ENCODE results near the gene TUFT1. TPM values are rescaled to one million over a fixed set of nuclear protein-coding genes. Genes with fewer than 3 reads are reported as not detected.

Gene TUFT1
- total and polyA plus RNA-seq, 10 of the 15 experiments (the other 5 are each of a cell fraction or from before 2014, with no cell fraction given): 0.08 to 4.3 (median 3.2) TPM

- in situ Hi-C loops (cut with MboI): no loop called here
- no peak for DNase-seq (ENCODE audit: low read depth, low spot score)
- peak overlapping the region; percentile 85 for H3K4me3 ChIP-seq
- H3K4me2 ChIP-seq (ENCODE audit: control insufficient read depth, insufficient read depth): peak overlapping the region; percentile 58
- H3K27ac ChIP-seq (ENCODE audit: control insufficient read depth, insufficient read depth): no peak overlapping the region
- ChIA-PET POLR2A (no interaction called here), RAD21 (ENCODE audit: unreplicated experiment) (no interaction called here), SMC1A (ENCODE audit: uncharacterized antibody, unreplicated experiment) (no interaction called here), CTCF (no interaction called here)
- no peak for ATAC-seq
- H4K20me1 ChIP-seq (ENCODE audit: control insufficient read depth, insufficient read depth): no peaks in the 10 kb centered on the region
- no peak overlapping the region for H2AFZ ChIP-seq (ENCODE audit: control insufficient read depth, low read depth, low read length)
- no peaks in the 10 kb centered on the region for H3K27me3 ChIP-seq (replicated peaks in 1 of 2; ENCODE audit: control insufficient read depth in 2 of 2, insufficient read depth in 2 of 2, low read length in 1 of 2)
- peaks cover 17% of the 10 kb centered on the region for H3K79me2 ChIP-seq (ENCODE audit: control insufficient read depth, insufficient read depth, low read length)
- H3K9me3 ChIP-seq (replicated peaks; ENCODE audit: control insufficient read depth, insufficient read depth, low read length): no peaks in the 10 kb centered on the region
- 87% methylated on average over 7 of the region's 9 CpGs for WGBS (ENCODE audit: insufficient coverage, insufficient replicate concordance, low lambda C conversion rate, missing lambda C conversion rate)
- no peak for FAIRE-seq
- peak overlapping the region; percentile 73; the same call in 1 of the 2 replicates for H3K9ac ChIP-seq (ENCODE audit: control insufficient read depth, insufficient read depth, low read length)
- TF ChIP-seq ZNF622 (IDR thresholded peaks at IDR 0.05): no peak
- no peak for TF ChIP-seq SPI1 (IDR thresholded peaks at IDR 0.05; ENCODE audit: borderline replicate concordance, insufficient read depth, low read depth, low read length)
- TF ChIP-seq, protein P1, sequence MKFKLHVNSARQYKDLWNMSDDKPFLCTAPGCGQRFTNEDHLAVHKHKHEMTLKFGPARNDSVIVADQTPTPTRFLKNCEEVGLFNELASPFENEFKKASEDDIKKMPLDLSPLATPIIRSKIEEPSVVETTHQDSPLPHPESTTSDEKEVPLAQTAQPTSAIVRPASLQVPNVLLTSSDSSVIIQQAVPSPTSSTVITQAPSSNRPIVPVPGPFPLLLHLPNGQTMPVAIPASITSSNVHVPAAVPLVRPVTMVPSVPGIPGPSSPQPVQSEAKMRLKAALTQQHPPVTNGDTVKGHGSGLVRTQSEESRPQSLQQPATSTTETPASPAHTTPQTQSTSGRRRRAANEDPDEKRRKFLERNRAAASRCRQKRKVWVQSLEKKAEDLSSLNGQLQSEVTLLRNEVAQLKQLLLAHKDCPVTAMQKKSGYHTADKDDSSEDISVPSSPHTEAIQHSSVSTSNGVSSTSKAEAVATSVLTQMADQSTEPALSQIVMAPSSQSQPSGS (IDR thresholded peaks at IDR 0.05; ENCODE audit: low read length): no peak
- no peak for TF ChIP-seq CEBPB (IDR thresholded peaks at IDR 0.05; ENCODE audit: borderline replicate concordance in 1 of 2, low read depth in 2 of 2, low read length in 2 of 2)
- TF ChIP-seq HCFC1 (IDR thresholded peaks at IDR 0.05; ENCODE audit: low read length): no peak
- TF ChIP-seq RFX5 (IDR thresholded peaks at IDR 0.05; ENCODE audit: low read depth, low read length): no peak
- TF ChIP-seq MXI1 (IDR thresholded peaks at IDR 0.05; ENCODE audit: low read depth, low read length): no peak
- TF ChIP-seq JUND (IDR thresholded peaks at IDR 0.05; ENCODE audit: low read depth, low read length): no peak
- no peaks in the 10 kb centered on the region for H3K36me3 ChIP-seq (ENCODE audit: control insufficient read depth in 2 of 2, insufficient read depth in 2 of 2, low read length in 1 of 2)
- H3K4me1 ChIP-seq (ENCODE audit: control insufficient read depth, insufficient read depth, low read length): no peaks in the 10 kb centered on the region
- intact Hi-C loops (cut with micrococcal nuclease; ENCODE audit: unreplicated experiment): no loop called here
- no TSS peak for BruUV-seq (replicated peaks)
These were observed 73.2 kb downstream of the TUFT1 start for GRCh38 chr1:151613282-151613780.

All from GM12878 (cell line).